Tibial artery (tissue), 4 donors: ENCODE measurements around the gene MORN5.

Experiments used
- DNase-seq, 2 donors: peaks; one replicate each; pipeline ENCODE4 v3.0.0-alpha.2; 2019
- H3K27ac ChIP-seq, 2 donors: fragments of 200-600 bp; sonication (generic) in 1 of 2; 1 replicate in 1 of 2; 2 replicates in 1 of 2; pipeline ENCODE4 v1.5.1; 2018 to 2019; ENCODE audit warnings: mild to moderate bottlenecking in 1 of 2
- H3K27me3 ChIP-seq, 2 donors: fragments of 200-600 bp; sonication (generic) in 1 of 2; one replicate each; pipeline versions ENCODE4 v1.5.1 to v1.6.0; 2016 to 2019
- H3K36me3 ChIP-seq, 3 donors: fragments of 200-600 bp; sonication (generic) in 2 of 3; one replicate each; pipeline ENCODE4 v1.5.1; 2016 to 2019; ENCODE audit warnings: mild to moderate bottlenecking in 2 of 3
- H3K4me1 ChIP-seq, 4 donors: fragments of 200-600 bp; sonication (generic) in 2 of 4; 1 replicate in 3 of 4; 2 replicates in 1 of 4; pipeline ENCODE4 v1.5.1; 2016 to 2019
- H3K4me3 ChIP-seq, 2 donors: fragments of 200-600 bp; sonication (generic) in 1 of 2; 1 replicate in 1 of 2; 2 replicates in 1 of 2; pipeline ENCODE4 v1.5.1; 2018 to 2019; ENCODE audit warnings: mild to moderate bottlenecking in 2 of 2
- H3K9me3 ChIP-seq, 3 donors: fragments of 200-600 bp; sonication (generic) in 1 of 3; one replicate each; pipeline ENCODE4 v1.5.1; 2016 to 2019
- CTCF ChIP-seq, 2 experiments: fragments of 200-600 bp in 1 of 2; fragments of 450-650 bp in 1 of 2; IDR thresholded peaks; one replicate each; pipeline ENCODE4 v1.5.1; 2017 to 2019; ENCODE audit warnings: antibody characterized with exemption in 2 of 2, mild to moderate bottlenecking in 1 of 2, moderate library complexity in 1 of 2
- intact Hi-C: fragments of 100-400 bp; cut with DNase I; formaldehyde crosslinking; loops from one replicate; pipeline ENCODE4 v1.15.0; 2023; ENCODE audit warnings: low total_unique reads

MORN5 gene

GRCh38 chr9:122125509-122126330, 34.0 kb upstream of the MORN5 start:
- peak in 1 of 2 donors; percentile 61 for DNase-seq
- intact Hi-C loops, result loop anchor here (2.0 to 10.0 kb wide), 2 partner anchors 223 to 329 kb away; no protein-coding TSS in a partner anchor
- H3K27me3 ChIP-seq, result peaks cover 3 to 40% of the 10 kb centered on the region in 2 donors
- H3K9me3 ChIP-seq, result no peaks in the 10 kb centered on the region
- H3K4me1 ChIP-seq, result peaks cover 0 to 27% (median 17%) of the 10 kb centered on the region in 4 donors
- peak overlapping the region in 1 of 2 donors; percentile 37 for H3K4me3 ChIP-seq
- H3K36me3 ChIP-seq, result no peaks in the 10 kb centered on the region
- no peak overlapping the region for H3K27ac ChIP-seq
- TF ChIP-seq CTCF (IDR thresholded peaks at IDR 0.05), result no peak

GRCh38 chr9:122126331-122127261, 33.1 kb upstream of the MORN5 start:
- H3K4me3 ChIP-seq, result peak overlapping the region in 1 of 2 donors; percentile 37
- H3K4me1 ChIP-seq, result peaks cover 0 to 31% (median 17%) of the 10 kb centered on the region in 4 donors
- peak in 1 of 2 donors; percentile 58 for DNase-seq
- intact Hi-C loops, result loop anchor here (2.0 to 10.0 kb wide), 2 partner anchors 222 to 328 kb away; no protein-coding TSS in a partner anchor
- no peak for TF ChIP-seq CTCF (IDR thresholded peaks at IDR 0.05)
- no peak overlapping the region for H3K27ac ChIP-seq
- peaks cover 3 to 40% of the 10 kb centered on the region in 2 donors for H3K27me3 ChIP-seq
- no peaks in the 10 kb centered on the region for H3K9me3 ChIP-seq
- no peaks in the 10 kb centered on the region for H3K36me3 ChIP-seq

- intact Hi-C loops, result loop anchor here (2.0 to 10.0 kb wide), 2 partner anchors 221 to 327 kb away; no protein-coding TSS in a partner anchor
- H3K27ac ChIP-seq, result no peak overlapping the region
- TF ChIP-seq CTCF (IDR thresholded peaks at IDR 0.05), result no peak
These were observed 32.3 kb upstream of the MORN5 start for GRCh38 chr9:122127396-122127798.

GRCh38 chr9:122128007-122128968, 31.4 kb upstream of the MORN5 start:
- Histone ChIP-seq H3K27me3 (peaks cover 3 to 40% of the 10 kb centered on the region in 2 donors), H3K27ac (no peak overlapping the region)
- intact Hi-C loops, result loop anchor here (10.0 kb wide), 1 partner anchor 327 kb away; no protein-coding TSS in a partner anchor

More at GRCh38 chr9:122127396-122127798, 32.3 kb upstream of the MORN5 start:
- Histone ChIP-seq H3K36me3 (no peaks in the 10 kb centered on the region), H3K27me3 (peaks cover 3 to 40% of the 10 kb centered on the region in 2 donors), H3K4me3 (no peak overlapping the region), H3K4me1 (peaks cover 0 to 31% (median 17%) of the 10 kb centered on the region in 4 donors), H3K9me3 (no peaks in the 10 kb centered on the region)
- DNase-seq, result peak in 1 of 2 donors; percentile 55

More at GRCh38 chr9:122128007-122128968, 31.4 kb upstream of the MORN5 start:
- DNase-seq, result peak in 1 of 2 donors; percentile 63
- Histone ChIP-seq H3K4me1 (peaks cover 0 to 31% (median 17%) of the 10 kb centered on the region in 4 donors), H3K4me3 (no peak overlapping the region), H3K36me3 (no peaks in the 10 kb centered on the region), H3K9me3 (no peaks in the 10 kb centered on the region)
- no peak for TF ChIP-seq CTCF (IDR thresholded peaks at IDR 0.05)
